ENCODE results near the gene MYRFL. TPM values are rescaled to one million over a fixed set of nuclear protein-coding genes. Genes with fewer than 3 reads are reported as not detected.
A peak's percentile ranks its signal among the peaks of the same experiment; 100 is the strongest.
"Not testable (repeated sequence)": the region's sequence is repeated elsewhere in the genome, so short reads cannot be mapped to it uniquely, and the experiment has no call there.

MYRFL gene
- polyA plus RNA-seq, 3 donors, result 1.7 to 4.0 (median 3.0) TPM

GRCh38 chr12:69840727-69841126, 15.7 kb downstream of the MYRFL start:
- no peak for DNase-seq

GRCh38 chr12:69843608-69844007, 18.6 kb downstream of the MYRFL start:
- DNase-seq, result no peak

GRCh38 chr12:69844416-69844815, 19.4 kb downstream of the MYRFL start:
- no peak for DNase-seq

GRCh38 chr12:69844836-69845235, 19.8 kb downstream of the MYRFL start:
- no peak for DNase-seq

GRCh38 chr12:69846976-69847375, 21.9 kb downstream of the MYRFL start:
- DNase-seq, result no peak

GRCh38 chr12:69851976-69852375, 26.9 kb downstream of the MYRFL start:
- no peak for DNase-seq

- DNase-seq, result not testable (repeated sequence)
Measured at GRCh38 chr12:69853176-69853961, 28.3 kb downstream of the MYRFL start.

GRCh38 chr12:69866698-69867097, 41.7 kb downstream of the MYRFL start:
- no peak for DNase-seq

- DNase-seq, result no peak
Measured at GRCh38 chr12:69868695-69869094, 43.7 kb downstream of the MYRFL start.

- no peak for DNase-seq
Measured at GRCh38 chr12:69872804-69873203, 47.8 kb downstream of the MYRFL start.

- no peak for DNase-seq
Measured at GRCh38 chr12:69873429-69873828, 48.4 kb downstream of the MYRFL start.

GRCh38 chr12:69874606-69875005, 49.6 kb downstream of the MYRFL start:
- no peak for DNase-seq

GRCh38 chr12:69875416-69875935, 50.4 kb downstream of the MYRFL start:
- DNase-seq, result no peak

GRCh38 chr12:69879007-69879960, 54.3 kb downstream of the MYRFL start:
- DNase-seq, result peak; percentile 69

GRCh38 chr12:69880571-69880970, 55.5 kb downstream of the MYRFL start:
- no peak for DNase-seq

- no peak for DNase-seq
Measured at GRCh38 chr12:69881771-69882170, 56.7 kb downstream of the MYRFL start.

- peak; percentile 24 for DNase-seq
Measured at GRCh38 chr12:69884386-69884785, 59.4 kb downstream of the MYRFL start.

- DNase-seq, result no peak
Measured at GRCh38 chr12:69885658-69886057, 60.6 kb downstream of the MYRFL start.

- DNase-seq, result no peak
Measured at GRCh38 chr12:69886109-69886508, 61.1 kb downstream of the MYRFL start.

GRCh38 chr12:69886715-69887114, 61.7 kb downstream of the MYRFL start:
- no peak for DNase-seq

- DNase-seq, result no peak
Measured at GRCh38 chr12:69888901-69889300, 63.9 kb downstream of the MYRFL start.

- DNase-seq, result no peak
Measured at GRCh38 chr12:69894800-69895383, 69.9 kb downstream of the MYRFL start.
